MCF 10A (cell line): ENCODE results near the gene ZCCHC2. TPM values are rescaled to one million over a fixed set of nuclear protein-coding genes. Genes with fewer than 3 reads are reported as not detected.

ENCODE experiments used
- BruUV-seq: library from RNA; stranded (reverse); fragments of 400-500 nt; replicated peaks from 2 replicates; lab custom pipeline; 2021; lab: Mats Ljungman, UMichigan
- CTCF ChIA-PET: fragments of 300-600 bp; sonication (Branson Sonifier 250); formaldehyde crosslinking; extraction: SDS; loops from one replicate; lab custom pipeline; 2021; ENCODE audit warnings: antibody characterized with exemption, inconsistent platforms; lab: Yijun Ruan, JAX
- POLR2A ChIA-PET: fragments of 300-600, 350-650 bp; sonication (Branson Sonifier 250); formaldehyde crosslinking; extraction: SDS; loops from one replicate; lab custom pipeline; 2020; ENCODE audit warnings: antibody characterized with exemption, inconsistent platforms; lab: Yijun Ruan, JAX
- DNase-seq: peaks from one replicate; pipeline ENCODE4 v3.0.0-alpha.2; 2018; ENCODE audit not compliant: unreplicated experiment
- H3K27ac Mint-ChIP-seq: one replicate; pipeline ENCODE4 v1.8.0; 2022; ENCODE audit warnings: mild to moderate bottlenecking, low read depth, mixed read lengths; ENCODE audit not compliant: unreplicated experiment
- H3K27me3 Mint-ChIP-seq: one replicate; pipeline ENCODE4 v1.8.0; 2022; ENCODE audit warnings: mixed read lengths; ENCODE audit not compliant: insufficient read depth, unreplicated experiment
- H3K36me3 Mint-ChIP-seq: one replicate; pipeline ENCODE4 v1.8.0; 2022; ENCODE audit warnings: mild to moderate bottlenecking, moderate library complexity, mixed read lengths; ENCODE audit not compliant: insufficient read depth, unreplicated experiment
- H3K4me1 Mint-ChIP-seq: one replicate; pipeline ENCODE4 v1.8.0; 2022; ENCODE audit warnings: mixed read lengths; ENCODE audit not compliant: insufficient read depth, unreplicated experiment
- H3K4me3 Mint-ChIP-seq: one replicate; pipeline ENCODE4 v1.8.0; 2022; ENCODE audit warnings: mild to moderate bottlenecking, moderate library complexity, mixed read lengths; ENCODE audit not compliant: unreplicated experiment
- H3K9me3 Mint-ChIP-seq: one replicate; pipeline ENCODE4 v1.8.0; 2022; ENCODE audit warnings: mixed read lengths; ENCODE audit not compliant: unreplicated experiment
- intact Hi-C: fragments of 100-400 bp; cut with micrococcal nuclease; formaldehyde crosslinking; loops from 2 replicates; pipeline ENCODE4 v1.14.1; 2022
- total RNA-seq: library from RNA; stranded (reverse); gene quantifications from 2 replicates; pipeline ENCODE4 v1.2.3, GENCODE V29; 2022
- TF ChIP-seq, protein P1 (sequence below): fragments of 200-600 bp; IDR thresholded peaks from one replicate; pipeline ENCODE4 v1.8.0; 2022; ENCODE audit warnings: antibody characterized with exemption, mild to moderate bottlenecking; ENCODE audit not compliant: unreplicated experiment

The ZCCHC2 gene
- total RNA-seq, 1 experiment from 2014 or later, result 14.6 TPM

DNA sequence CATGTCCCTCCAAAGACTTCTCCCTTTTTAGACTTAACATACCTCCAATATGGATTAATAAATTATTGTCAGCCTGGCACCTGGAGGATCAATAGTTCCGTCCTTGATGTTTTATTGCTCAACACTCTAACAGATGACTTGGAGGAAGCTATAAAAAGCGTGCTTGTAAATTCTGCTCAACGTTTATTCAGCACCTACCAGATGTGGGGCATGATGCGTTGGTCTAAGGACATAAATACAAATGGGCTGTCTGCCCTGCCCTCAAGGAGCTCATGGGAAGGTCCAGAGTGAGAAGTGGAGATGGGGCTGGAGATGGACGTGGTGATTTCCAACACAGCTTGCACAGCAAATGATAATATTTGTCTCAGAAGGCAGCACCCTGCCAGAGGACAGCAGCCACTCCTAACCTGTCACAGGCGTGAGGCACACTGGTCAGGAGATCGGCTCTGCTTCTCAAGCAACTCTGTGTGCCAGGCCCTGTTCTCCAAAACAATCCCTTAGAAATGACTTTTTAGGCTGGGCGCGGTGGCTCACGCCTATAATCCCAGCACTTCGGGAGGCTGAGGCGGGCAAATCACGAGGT is 25.5 kb upstream of the ZCCHC2 start:
- Mint-ChIP-seq H3K36me3 (peaks cover 6% of the 10 kb centered on the region), H3K4me3 (no peak overlapping the region), H3K4me1 (no peaks in the 10 kb centered on the region), H3K27ac (no peak overlapping the region), H3K27me3 (no peaks in the 10 kb centered on the region), H3K9me3 (no peaks in the 10 kb centered on the region)
- CTCF ChIA-PET, result no interaction called here
- intact Hi-C loops, result no loop called here
- TF ChIP-seq, protein P1, sequence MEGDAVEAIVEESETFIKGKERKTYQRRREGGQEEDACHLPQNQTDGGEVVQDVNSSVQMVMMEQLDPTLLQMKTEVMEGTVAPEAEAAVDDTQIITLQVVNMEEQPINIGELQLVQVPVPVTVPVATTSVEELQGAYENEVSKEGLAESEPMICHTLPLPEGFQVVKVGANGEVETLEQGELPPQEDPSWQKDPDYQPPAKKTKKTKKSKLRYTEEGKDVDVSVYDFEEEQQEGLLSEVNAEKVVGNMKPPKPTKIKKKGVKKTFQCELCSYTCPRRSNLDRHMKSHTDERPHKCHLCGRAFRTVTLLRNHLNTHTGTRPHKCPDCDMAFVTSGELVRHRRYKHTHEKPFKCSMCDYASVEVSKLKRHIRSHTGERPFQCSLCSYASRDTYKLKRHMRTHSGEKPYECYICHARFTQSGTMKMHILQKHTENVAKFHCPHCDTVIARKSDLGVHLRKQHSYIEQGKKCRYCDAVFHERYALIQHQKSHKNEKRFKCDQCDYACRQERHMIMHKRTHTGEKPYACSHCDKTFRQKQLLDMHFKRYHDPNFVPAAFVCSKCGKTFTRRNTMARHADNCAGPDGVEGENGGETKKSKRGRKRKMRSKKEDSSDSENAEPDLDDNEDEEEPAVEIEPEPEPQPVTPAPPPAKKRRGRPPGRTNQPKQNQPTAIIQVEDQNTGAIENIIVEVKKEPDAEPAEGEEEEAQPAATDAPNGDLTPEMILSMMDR, result no peak
- POLR2A ChIA-PET, result interaction anchor here (1.3 to 2.3 kb wide), 3 partner anchors 10 to 27 kb away, joined by 3 to 10 read pairs (median 7); partner anchors contain the start of gene ZCCHC2
- no peak for DNase-seq
- BruUV-seq, result no TSS peak

DNA sequence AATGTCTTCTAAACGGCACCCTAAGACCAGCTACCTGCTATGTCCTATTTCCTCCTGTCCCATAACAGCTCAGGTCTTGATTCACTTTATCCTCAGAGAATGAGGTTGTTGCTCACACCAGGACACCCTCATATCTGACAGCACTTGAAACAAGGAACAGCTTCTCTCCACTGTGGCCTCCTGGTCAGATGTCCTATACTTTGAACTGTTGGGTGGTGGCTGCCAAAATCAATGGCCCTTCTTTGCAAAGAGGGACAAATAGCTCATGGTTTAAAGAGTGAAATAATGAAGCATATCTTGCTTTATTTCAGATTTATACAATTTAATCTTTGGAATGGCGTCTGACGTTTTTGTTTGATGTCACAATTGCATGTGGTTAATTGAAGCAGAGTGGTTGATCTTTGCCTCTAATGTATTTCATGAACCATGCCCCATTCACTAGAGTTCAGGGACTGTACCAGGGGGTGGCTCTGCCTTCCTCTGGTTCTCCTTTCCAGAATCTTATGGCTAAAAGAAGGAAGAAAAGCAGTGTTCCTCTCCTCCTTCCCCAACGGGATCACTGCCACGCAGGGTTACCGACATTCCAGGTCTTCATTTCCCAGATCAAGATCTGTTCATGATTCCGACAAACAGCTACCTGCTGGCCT is 24.1 kb upstream of the ZCCHC2 start:
- DNase-seq, result no peak
- H3K27ac Mint-ChIP-seq, result no peak overlapping the region

DNA sequence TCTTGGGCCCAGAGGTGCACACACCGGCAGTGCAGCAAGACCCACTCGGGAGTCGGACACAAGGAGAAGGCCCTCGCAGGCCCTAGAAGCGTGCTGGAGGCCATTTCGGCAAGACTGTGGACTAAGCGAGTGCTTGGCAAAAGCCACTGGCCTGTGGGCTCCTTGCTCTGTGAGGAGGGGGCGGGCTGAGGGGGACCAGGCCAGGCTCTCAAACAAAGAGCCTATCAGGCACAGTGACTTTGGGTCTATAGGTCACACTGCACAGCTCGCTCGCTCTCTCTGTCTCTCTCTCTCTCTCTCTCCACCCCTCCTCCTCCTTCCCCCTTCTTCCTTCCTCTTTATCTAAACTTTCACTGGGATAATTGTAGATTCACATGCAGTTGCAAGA is 23.6 kb upstream of the ZCCHC2 start:
- Mint-ChIP-seq H3K36me3 (peaks cover 6% of the 10 kb centered on the region), H3K9me3 (no peaks in the 10 kb centered on the region), H3K27me3 (no peaks in the 10 kb centered on the region), H3K4me3 (no peak overlapping the region), H3K4me1 (no peaks in the 10 kb centered on the region), H3K27ac (no peak overlapping the region)
- intact Hi-C loops, result no loop called here
- DNase-seq, result no peak
- CTCF ChIA-PET, result interaction anchor here (0.6 kb wide), 1 partner anchor 86 kb away, joined by 3 read pairs; no protein-coding TSS in a partner anchor
- TF ChIP-seq, protein P1, result no peak
- POLR2A ChIA-PET, result interaction anchor here (1.8 to 2.3 kb wide), 2 partner anchors 8 to 23 kb away, joined by 7 to 10 read pairs; partner anchors contain the start of gene ZCCHC2
- BruUV-seq, result no TSS peak

More for the DNA sequence above, 24.1 kb upstream of the ZCCHC2 start:
- ChIA-PET POLR2A (interaction anchor here (0.8 to 2.3 kb wide), 3 partner anchors 9 to 24 kb away, joined by 3 to 10 read pairs (median 7); partner anchors contain the start of gene ZCCHC2), CTCF (no interaction called here)
- intact Hi-C loops, result no loop called here
- TF ChIP-seq, protein P1, result no peak
- Mint-ChIP-seq H3K4me1 (no peaks in the 10 kb centered on the region), H3K4me3 (no peak overlapping the region), H3K27me3 (no peaks in the 10 kb centered on the region), H3K9me3 (no peaks in the 10 kb centered on the region), H3K36me3 (peaks cover 6% of the 10 kb centered on the region)
- BruUV-seq, result no TSS peak

DNA sequence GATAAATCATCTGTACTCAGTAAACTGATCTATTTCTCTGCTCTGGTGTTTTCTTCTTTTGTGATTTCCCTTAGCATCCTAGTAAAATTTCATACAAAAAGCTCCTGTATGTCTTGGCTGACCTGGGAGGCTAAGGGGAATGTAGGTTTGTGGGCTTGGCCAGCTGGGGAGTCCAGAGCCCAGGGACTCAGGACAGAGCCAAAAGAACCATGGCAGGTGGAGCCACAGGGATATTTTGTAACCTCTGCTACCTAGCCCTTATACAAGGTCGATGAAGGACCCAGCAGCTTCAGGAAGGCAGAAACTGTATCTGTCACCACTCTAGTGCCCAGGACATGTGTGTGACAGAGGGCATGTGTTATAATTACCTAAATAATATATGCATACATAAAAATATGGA is 22.7 kb upstream of the ZCCHC2 start:
- Mint-ChIP-seq H3K36me3 (peaks cover 6% of the 10 kb centered on the region), H3K4me1 (no peaks in the 10 kb centered on the region), H3K4me3 (no peak overlapping the region), H3K27ac (no peak overlapping the region), H3K27me3 (no peaks in the 10 kb centered on the region), H3K9me3 (no peaks in the 10 kb centered on the region)
- intact Hi-C loops, result no loop called here
- ChIA-PET POLR2A (interaction anchor here (0.5 kb wide), 1 partner anchor 335 kb away, joined by 3 read pairs; no protein-coding TSS in a partner anchor), CTCF (interaction anchor here (0.6 to 1.9 kb wide), 2 partner anchors 74 to 963 kb away, joined by 4 to 9 read pairs; no protein-coding TSS in a partner anchor)
- TF ChIP-seq, protein P1, result no peak
- no TSS peak for BruUV-seq
- DNase-seq, result no peak
